ENCODE results near the gene VWCE. TPM values are rescaled to one million over a fixed set of nuclear protein-coding genes. Genes with fewer than 3 reads are reported as not detected.

VWCE gene
- total RNA-seq, 1 experiment from 2014 or later = 21.9 TPM

DNA sequence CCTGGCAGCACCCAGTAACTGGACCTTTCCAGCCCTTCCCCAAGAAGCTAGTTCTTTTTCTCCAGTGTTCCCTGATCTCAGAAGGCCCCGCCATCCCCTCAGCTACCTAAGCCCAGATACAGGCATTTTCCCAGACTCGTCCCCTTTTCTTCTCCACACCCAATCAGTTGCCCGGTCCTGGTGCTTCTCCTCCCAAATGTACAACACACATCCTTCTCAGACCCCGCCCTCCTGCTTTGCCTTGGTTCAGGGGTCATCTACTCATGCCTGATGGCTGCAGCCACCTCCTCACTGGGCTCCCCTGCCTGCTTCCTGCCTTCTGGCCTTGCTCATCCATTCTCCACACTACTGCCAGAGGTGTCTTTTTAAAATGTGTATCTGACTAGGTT, 44.4 kb upstream of the VWCE start (continued):
- TF ChIP-seq ARID4B (CRISPR knock-in tag; IDR thresholded peaks at IDR 0.05; ENCODE audit: borderline replicate concordance) (no peak), FOXJ3 (CRISPR knock-in tag; IDR thresholded peaks at IDR 0.05; ENCODE audit: borderline replicate concordance) (no peak), ZNF416 (CRISPR knock-in tag; IDR thresholded peaks at IDR 0.05) (no peak), ESRRA (CRISPR knock-in tag; IDR thresholded peaks at IDR 0.05; ENCODE audit: borderline replicate concordance) (no peak), ZBTB43 (CRISPR knock-in tag; IDR thresholded peaks at IDR 0.05) (no peak), JAZF1 (CRISPR knock-in tag; IDR thresholded peaks at IDR 0.05) (no peak), CREM (CRISPR knock-in tag; IDR thresholded peaks at IDR 0.05) (no peak), EMX1 (CRISPR knock-in tag; IDR thresholded peaks at IDR 0.05) (no peak), ZNF317 (CRISPR knock-in tag; IDR thresholded peaks at IDR 0.05; ENCODE audit: borderline replicate concordance, low read depth) (no peak), CTCF (IDR thresholded peaks at IDR 0.05) (no peak), ELF4 (CRISPR knock-in tag; IDR thresholded peaks at IDR 0.05; ENCODE audit: low read depth) (no peak)
- TF ChIP-seq, protein P1, sequence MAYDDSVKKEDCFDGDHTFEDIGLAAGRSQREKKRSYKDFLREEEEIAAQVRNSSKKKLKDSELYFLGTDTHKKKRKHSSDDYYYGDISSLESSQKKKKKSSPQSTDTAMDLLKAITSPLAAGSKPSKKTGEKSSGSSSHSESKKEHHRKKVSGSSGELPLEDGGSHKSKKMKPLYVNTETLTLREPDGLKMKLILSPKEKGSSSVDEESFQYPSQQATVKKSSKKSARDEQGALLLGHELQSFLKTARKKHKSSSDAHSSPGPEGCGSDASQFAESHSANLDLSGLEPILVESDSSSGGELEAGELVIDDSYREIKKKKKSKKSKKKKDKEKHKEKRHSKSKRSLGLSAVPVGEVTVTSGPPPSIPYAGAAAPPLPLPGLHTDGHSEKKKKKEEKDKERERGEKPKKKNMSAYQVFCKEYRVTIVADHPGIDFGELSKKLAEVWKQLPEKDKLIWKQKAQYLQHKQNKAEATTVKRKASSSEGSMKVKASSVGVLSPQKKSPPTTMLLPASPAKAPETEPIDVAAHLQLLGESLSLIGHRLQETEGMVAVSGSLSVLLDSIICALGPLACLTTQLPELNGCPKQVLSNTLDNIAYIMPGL (CRISPR knock-in tag; IDR thresholded peaks at IDR 0.05) = no peak
- TF ChIP-seq, protein P2, sequence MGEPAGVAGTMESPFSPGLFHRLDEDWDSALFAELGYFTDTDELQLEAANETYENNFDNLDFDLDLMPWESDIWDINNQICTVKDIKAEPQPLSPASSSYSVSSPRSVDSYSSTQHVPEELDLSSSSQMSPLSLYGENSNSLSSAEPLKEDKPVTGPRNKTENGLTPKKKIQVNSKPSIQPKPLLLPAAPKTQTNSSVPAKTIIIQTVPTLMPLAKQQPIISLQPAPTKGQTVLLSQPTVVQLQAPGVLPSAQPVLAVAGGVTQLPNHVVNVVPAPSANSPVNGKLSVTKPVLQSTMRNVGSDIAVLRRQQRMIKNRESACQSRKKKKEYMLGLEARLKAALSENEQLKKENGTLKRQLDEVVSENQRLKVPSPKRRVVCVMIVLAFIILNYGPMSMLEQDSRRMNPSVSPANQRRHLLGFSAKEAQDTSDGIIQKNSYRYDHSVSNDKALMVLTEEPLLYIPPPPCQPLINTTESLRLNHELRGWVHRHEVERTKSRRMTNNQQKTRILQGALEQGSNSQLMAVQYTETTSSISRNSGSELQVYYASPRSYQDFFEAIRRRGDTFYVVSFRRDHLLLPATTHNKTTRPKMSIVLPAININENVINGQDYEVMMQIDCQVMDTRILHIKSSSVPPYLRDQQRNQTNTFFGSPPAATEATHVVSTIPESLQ (CRISPR knock-in tag; IDR thresholded peaks at IDR 0.05) = no peak

GRCh38 chr11:61338783-61339489, 43.8 kb upstream of the VWCE start:
- TF ChIP-seq NFATC4 (CRISPR knock-in tag; IDR thresholded peaks at IDR 0.05) (no peak), CREM (CRISPR knock-in tag; IDR thresholded peaks at IDR 0.05) (no peak), CBFB (CRISPR knock-in tag; IDR thresholded peaks at IDR 0.05; ENCODE audit: low read depth) (no peak), ERG (CRISPR knock-in tag; IDR thresholded peaks at IDR 0.05) (no peak), MYBL2 (CRISPR knock-in tag; IDR thresholded peaks at IDR 0.05) (no peak)
- TF ChIP-seq, protein P3, sequence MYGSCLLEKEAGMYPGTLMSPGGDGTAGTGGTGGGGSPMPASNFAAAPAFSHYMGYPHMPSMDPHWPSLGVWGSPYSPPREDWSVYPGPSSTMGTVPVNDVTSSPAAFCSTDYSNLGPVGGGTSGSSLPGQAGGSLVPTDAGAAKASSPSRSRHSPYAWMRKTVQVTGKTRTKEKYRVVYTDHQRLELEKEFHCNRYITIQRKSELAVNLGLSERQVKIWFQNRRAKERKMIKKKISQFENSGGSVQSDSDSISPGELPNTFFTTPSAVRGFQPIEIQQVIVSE (CRISPR knock-in tag; IDR thresholded peaks at IDR 0.05; ENCODE audit: borderline replicate concordance) = no peak
- ChIA-PET CTCF (interaction anchor here (8.1 kb wide), 1 partner anchor 45 kb away, joined by 346 read pairs; no protein-coding TSS in a partner anchor), POLR2A (no interaction called here)
- ATAC-seq (no peak), DNase-seq (ENCODE audit: low spot score) (no peak)
- H3K27me3 Mint-ChIP-seq (ENCODE audit: low read depth) = no peaks in the 10 kb centered on the region
- no peak overlapping the region for H3K27ac Mint-ChIP-seq
- peaks cover 10% of the 10 kb centered on the region; the same call in 1 of the 2 replicates for H3K36me3 Mint-ChIP-seq
- no peaks in the 10 kb centered on the region for H3K9me3 Mint-ChIP-seq
- H3K4me3 Mint-ChIP-seq = no peak overlapping the region
- H3K4me1 Mint-ChIP-seq = peaks cover 26% of the 10 kb centered on the region

Measured in WTC11 (cell line).